Femur (tissue), 1 donor: ENCODE measurements around the gene ANXA3.
"Not testable (repeated sequence)": the region's sequence is repeated elsewhere in the genome, so short reads cannot be mapped to it uniquely, and the experiment has no call there.

Source experiments
- DNase-seq: peaks from one replicate; pipeline ENCODE4 v3.0.0-alpha.2; 2017

The ANXA3 gene

DNA sequence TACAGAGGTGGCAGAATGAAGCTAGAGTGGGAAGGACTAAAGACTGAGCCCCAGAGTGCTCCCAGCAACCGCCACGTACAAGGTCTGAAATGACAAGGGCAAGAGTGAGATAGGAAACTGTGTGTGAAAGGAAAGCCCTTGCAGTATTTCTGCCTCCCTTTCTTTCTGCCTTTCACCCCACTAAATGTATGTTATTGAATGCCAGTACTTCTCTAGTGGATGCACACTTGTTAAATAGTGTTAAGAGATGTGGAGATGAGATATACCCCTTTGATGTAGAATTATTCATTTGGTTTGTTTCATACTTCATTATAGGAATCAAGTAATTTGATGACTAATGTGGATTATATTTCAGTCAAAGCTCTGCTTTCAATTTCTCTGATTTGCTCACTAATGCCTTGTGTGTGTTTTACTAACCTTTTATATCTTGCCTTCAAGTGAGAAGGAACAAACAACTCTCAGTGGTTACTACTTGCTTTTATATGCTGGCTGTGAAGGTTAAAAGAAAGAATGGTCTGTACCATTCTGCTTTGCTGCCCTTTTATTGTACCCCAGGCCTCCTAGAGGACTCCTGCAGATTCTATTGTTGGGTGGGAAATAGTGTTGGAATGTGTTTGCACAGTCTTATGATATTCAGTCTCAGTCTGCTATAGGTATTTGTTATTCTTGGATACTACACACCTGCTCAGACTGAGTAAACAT is 8.0 kb upstream of the ANXA3 start:
- no peak for DNase-seq

- DNase-seq: no peak
Observed at GRCh38 chr4:78544678-78545077, 6.9 kb upstream of the ANXA3 start.

- DNase-seq: no peak
Observed at GRCh38 chr4:78545275-78546246, 6.0 kb upstream of the ANXA3 start.

- DNase-seq: not testable (repeated sequence)
Observed at GRCh38 chr4:78547899-78548298, 3.7 kb upstream of the ANXA3 start.

DNA sequence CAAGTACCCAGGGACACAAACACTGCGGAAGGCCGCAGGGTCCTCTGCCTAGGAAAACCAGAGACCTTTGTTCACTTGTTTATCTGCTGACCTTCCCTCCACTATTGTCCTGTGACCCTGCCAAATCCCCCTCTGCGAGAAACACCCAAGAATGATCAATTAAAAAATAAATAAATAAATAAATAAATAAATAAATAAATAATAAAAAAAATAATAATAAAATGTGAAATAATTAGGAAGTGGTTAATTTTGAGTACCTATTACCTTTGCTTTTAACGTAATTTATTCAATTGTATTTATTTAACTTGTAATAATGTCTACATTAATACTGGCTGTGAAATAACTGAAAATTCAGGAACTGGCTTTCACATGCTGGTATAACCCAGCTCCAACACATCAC is 2.7 kb upstream of the ANXA3 start:
- not testable (repeated sequence) for DNase-seq

DNA sequence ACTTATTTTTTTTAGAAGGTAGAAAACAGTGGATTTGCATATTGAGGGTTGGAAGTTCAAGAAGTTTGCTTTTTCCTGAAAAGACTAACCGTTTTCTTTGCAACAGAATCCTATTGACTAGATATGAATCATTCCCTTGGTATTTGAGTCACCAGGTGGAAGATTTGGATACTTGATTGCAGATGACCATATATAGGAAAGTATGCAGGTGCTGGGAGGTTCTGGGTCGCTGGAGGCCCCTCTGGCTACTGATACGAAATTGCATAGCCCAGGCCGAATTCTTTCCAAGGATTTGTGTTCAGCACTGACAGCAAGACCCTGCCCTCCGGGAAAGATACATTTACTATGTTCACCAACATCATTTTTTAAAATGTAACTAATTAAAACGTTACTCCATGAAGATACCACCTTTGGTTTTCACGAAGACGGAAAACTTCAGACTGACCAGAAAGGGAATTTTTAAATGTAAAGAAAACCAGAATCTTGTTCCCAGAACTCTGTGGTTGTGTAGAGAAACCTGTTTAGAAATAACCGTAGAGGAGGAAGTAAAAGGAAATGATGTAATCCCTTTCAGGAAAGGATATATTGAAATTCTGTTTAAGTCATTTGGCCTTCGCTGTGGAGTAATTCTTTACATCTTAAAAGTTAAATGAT is 946 bp downstream of the ANXA3 start:
- no peak for DNase-seq

GRCh38 chr4:78553043-78553396 is 1.4 kb downstream of the ANXA3 start:
- DNase-seq: no peak

DNA sequence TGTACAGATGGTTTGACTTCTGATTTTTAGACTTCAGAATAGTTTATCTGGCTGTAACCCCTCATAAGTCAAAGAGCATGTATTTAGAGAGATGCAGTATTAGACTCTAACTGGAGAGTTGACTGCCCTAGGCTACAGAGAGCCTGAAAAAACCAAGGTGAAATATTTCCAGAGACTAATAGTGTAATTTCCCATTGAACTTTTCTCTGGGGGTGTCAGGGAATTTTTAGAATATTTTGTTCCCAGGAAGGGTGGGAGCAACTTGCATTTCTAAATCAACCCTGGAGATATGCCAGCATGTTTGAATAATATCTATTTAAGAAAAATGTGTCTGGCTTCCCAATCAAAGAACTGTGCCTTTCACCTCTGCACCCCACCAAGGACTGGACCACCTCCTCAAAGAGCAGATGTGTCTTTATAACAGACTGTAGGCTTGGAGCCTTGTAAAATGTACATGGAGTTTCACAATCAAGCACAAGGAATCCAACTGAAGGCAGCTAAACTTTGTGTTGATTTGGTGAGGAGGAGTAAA is 2.0 kb downstream of the ANXA3 start:
- DNase-seq: no peak

DNA sequence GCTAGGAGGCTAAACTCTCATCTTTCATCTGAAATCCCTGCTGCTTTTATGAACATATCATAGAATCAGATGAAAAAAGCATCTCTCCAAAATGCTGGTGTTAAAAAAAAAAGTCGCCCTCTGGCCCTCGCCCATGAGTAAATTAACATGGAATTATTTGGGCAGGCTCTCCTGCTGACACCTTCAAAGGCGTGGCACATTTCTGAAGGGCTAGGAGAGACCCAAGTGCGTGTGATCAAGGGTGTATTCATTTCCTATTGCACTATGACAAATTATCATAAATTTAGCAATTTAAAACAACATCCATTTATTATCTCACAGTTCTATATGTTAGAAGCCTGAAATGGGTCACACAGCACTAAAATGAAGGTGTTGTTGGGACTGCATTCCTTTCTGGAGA is 5.1 kb downstream of the ANXA3 start:
- no peak for DNase-seq

GRCh38 chr4:78557841-78558240 is 6.3 kb downstream of the ANXA3 start:
- DNase-seq: no peak

DNA sequence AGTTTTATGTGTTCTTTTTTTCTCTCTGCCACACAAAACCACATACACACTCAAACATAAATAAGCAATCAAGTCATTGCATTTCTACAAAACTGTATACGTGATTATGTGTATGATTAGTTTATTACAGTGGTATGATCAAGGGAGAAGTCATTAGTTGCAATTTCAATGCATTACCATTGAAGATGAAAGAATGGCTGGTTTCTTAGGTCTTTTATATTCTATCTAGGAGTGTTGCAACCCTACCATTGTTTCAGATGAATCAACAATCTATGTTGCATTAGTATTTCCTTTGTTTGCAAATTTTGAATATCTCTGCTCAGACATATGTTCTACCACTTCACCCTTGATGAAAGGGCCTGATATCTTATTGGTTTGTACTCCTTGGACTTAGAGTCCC is 6.8 kb downstream of the ANXA3 start:
- DNase-seq: no peak

DNA sequence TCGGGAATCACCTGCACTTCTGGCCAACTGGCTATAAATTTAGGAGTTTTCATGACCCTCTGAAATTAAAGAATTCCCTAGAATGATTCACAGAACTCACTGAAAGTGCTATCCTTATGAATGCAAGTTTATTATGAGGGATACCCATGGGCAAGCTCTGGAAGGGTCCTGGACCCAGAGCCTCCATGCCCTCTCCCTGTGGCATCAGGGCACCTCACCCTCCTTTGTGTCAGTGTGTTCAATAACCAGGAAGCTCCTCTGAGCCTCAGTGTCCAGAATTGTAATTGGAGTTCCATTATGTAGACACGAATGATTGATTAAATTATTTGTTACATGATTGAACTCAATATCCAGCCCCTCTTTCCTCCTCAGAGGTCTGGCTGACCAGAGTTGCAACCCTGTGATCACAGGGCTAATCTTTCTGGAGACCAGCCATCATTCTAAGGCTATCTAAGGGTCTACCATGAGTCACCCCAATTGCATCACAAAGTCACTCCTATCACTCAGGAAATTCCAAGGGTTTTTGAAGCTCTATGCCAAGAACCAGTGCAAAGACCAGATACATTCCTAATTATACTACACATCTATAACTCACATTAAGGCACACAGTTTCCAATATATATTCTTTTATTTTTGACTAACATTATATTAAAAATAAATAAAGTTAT is 8.9 kb downstream of the ANXA3 start:
- no peak for DNase-seq

DNA sequence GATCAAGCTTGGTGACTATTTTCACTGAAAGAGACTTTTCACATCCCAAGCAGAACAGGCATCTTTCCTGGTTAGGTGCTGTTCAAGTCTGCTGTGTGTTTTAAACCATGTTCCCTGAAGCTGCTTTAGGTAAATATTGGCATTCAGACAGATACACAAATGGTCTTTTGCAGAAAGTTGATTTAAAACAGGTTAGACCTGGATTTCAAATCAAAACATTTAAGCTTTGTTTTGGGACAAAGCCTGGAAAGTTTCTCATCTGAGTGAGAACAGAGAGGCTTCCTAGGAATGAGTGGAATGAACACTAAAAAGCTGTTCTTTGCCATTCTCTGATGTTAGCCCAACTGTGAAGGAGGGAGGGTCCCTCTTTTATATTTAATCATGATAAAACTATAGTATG is 10.1 kb downstream of the ANXA3 start:
- no peak for DNase-seq

DNA sequence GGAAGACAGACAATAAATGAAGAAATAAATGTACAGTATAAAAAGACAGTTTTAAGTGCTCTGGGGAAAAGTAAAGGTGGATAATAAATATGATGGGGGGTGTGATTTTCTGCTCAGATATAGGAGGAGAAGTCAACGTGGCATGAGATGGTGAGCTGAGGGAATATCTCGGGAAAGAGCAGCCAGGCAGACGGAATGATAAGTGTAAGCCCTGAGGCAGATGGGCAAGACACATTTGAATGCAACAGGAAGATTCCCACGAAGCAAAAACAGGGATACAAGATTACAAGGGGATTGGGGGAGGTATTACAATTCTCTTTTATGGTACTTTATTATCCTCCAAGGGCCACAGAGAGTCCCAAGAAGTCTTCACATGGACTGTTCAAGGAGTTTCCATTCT is 11.1 kb downstream of the ANXA3 start:
- no peak for DNase-seq

- no peak for DNase-seq
Observed at GRCh38 chr4:78565971-78566372, 14.4 kb downstream of the ANXA3 start.

- peak; percentile 25 for DNase-seq
Observed at GRCh38 chr4:78566834-78567499, 15.4 kb downstream of the ANXA3 start.

DNA sequence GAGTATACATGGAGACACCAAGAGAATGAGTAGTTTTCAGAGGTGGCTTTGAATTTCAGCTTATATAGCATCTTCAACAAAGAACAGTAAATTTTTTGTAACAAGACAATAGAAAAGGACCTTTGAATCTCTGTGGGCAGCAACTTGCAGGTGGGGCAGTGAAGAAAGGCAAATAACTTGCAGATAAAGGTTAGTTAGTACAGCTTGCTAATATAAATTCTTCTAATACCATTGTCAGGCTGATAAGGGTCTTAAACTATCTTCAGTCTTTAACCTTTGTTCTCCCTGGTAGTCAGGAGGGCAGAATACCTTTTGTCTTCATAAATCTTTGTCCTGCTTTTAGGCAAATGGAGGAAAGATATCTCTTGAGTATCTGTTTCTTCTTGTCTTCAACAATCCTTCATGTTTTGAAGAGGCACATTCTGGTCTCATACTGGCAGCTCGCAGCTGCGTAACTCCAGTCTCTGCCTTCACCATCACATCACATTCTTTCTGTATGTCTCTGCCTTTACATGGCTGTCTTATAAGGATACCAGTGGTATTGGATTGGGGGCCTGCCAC is 16.0 kb downstream of the ANXA3 start:
- no peak for DNase-seq

DNA sequence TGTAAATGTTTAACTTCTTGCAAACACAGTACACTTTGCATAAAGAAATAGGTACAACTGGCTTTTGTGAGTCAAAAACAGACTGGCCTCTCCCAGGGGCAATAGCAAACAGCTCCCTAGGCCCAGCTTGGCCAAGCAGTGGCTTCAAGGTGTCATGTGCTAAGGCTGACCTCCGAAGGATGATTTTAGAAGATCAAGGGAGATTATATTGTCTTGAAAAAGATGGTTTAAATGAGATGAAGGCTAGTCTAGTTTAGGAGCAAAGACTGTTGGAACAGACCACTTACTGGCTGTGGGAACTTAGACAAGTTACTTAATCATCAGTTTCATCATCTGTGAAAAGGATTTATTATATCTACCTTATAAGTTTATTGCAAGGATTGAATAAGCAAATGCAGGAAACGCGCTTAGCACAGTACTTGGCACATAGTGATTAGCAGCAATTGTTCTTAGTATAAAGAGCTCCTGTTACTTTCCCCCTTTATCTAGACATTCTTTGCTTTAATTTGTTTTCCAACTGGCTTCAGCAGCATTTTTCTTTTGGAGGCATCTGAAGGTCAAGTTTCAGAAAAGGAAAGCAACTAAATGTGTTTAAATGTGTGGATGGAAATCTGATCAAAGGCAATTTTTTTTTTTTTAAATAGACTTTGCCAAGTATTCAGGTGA is 17.2 kb downstream of the ANXA3 start:
- DNase-seq: no peak

GRCh38 chr4:78569306-78569821 is 17.8 kb downstream of the ANXA3 start:
- peak; percentile 28 for DNase-seq

DNA sequence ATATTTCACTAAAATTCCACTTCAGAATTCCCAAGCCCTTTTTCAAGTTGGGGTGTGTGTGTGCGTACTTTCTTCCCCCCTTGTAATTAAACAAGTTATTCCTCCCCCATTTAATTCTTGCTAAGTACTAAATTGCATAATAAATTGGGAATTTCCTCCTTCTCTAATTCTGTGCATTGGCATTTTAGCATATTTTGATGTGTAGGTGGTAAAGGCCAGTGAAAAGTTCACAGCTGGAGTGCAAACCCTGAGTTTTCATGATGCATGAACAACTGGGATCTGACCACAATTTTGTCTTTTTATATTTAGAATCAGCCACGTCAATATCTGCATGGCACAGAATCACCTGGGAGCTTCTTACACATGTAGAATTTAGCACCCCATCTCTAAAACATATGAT is 18.5 kb downstream of the ANXA3 start:
- no peak for DNase-seq

GRCh38 chr4:78571804-78572203 is 20.2 kb downstream of the ANXA3 start:
- no peak for DNase-seq
